ENCODE results near the gene MYH14. TPM values are rescaled to one million over a fixed set of nuclear protein-coding genes. Genes with fewer than 3 reads are reported as not detected.

MYH14 gene
- polyA plus RNA-seq, 3 donors: not detected

- H3K4me2 ChIP-seq (replicated peaks; ENCODE audit: extremely low read depth, low read length, poor library complexity, severe bottlenecking): no peak overlapping the region
- no peak overlapping the region for H3K4me3 Mint-ChIP-seq
- no peaks in the 10 kb centered on the region for H3K36me3 ChIP-seq (replicated peaks in 1 of 2; ENCODE audit: control insufficient read depth in 1 of 2, insufficient read depth in 2 of 2, low read length in 2 of 2)
- H3K9ac ChIP-seq (ENCODE audit: insufficient read depth, low read length, poor library complexity, severe bottlenecking): no peak overlapping the region
- no peak overlapping the region for H3K27ac ChIP-seq (ENCODE audit: low read depth in 1 of 2, low read length in 2 of 2)
- no peak overlapping the region for H3K4me3 ChIP-seq (replicated peaks in 1 of 3; ENCODE audit: low read depth in 2 of 3, low read length in 3 of 3)
- H4K20me1 ChIP-seq (ENCODE audit: insufficient read depth, low read length): no peaks in the 10 kb centered on the region
- no peaks in the 10 kb centered on the region for H3K36me3 Mint-ChIP-seq
- WGBS (ENCODE audit: insufficient coverage): 100% methylated on average over 5 of the region's 7 CpGs
- no peak for TF ChIP-seq CTCF (IDR thresholded peaks at IDR 0.05)
- no peaks in the 10 kb centered on the region for H3K27me3 ChIP-seq (ENCODE audit: control insufficient read depth in 2 of 2, insufficient read depth in 2 of 2, low read length in 2 of 2)
- no peaks in the 10 kb centered on the region for H3K4me1 Mint-ChIP-seq
- no peak for DNase-seq
- H3K4me1 ChIP-seq (ENCODE audit: control insufficient read depth in 1 of 2, insufficient read depth in 2 of 2, low read length in 2 of 2): no peaks in the 10 kb centered on the region
- no peaks in the 10 kb centered on the region for H3K9me3 Mint-ChIP-seq
- no peak overlapping the region for H3K27ac Mint-ChIP-seq
- H2AFZ ChIP-seq (ENCODE audit: insufficient read depth, low read depth, low read length, poor library complexity, severe bottlenecking): no peak overlapping the region
- H3K9me3 ChIP-seq (replicated peaks in 1 of 2; ENCODE audit: control insufficient read depth in 1 of 2, insufficient read depth in 1 of 2, low read length in 2 of 2): no peaks in the 10 kb centered on the region
- intact Hi-C loops (cut with micrococcal nuclease): no loop called here
- H3K79me2 ChIP-seq (ENCODE audit: insufficient read depth, low read length): no peaks in the 10 kb centered on the region
- H3K27me3 Mint-ChIP-seq (ENCODE audit: low read depth in 3 of 3): peaks cover 2 to 14% (median 9%) of the 10 kb centered on the region in 3 donors
Measured at GRCh38 chr19:50273821-50274220, 70.4 kb downstream of the MYH14 start.

GRCh38 chr19:50275577-50276368, 72.4 kb downstream of the MYH14 start:
- Mint-ChIP-seq H3K4me3 (no peak overlapping the region), H3K4me1 (no peaks in the 10 kb centered on the region), H3K9me3 (no peaks in the 10 kb centered on the region), H3K27me3 (ENCODE audit: low read depth in 3 of 3) (peaks cover 2 to 15% (median 9%) of the 10 kb centered on the region in 3 donors), H3K36me3 (no peaks in the 10 kb centered on the region), H3K27ac (no peak overlapping the region)
- intact Hi-C loops (cut with micrococcal nuclease): no loop called here
- no peak for DNase-seq
- Histone ChIP-seq H3K36me3 (replicated peaks in 1 of 2; ENCODE audit: control insufficient read depth in 1 of 2, insufficient read depth in 2 of 2, low read length in 2 of 2) (no peaks in the 10 kb centered on the region), H3K79me2 (ENCODE audit: insufficient read depth, low read length) (no peaks in the 10 kb centered on the region), H3K27me3 (ENCODE audit: control insufficient read depth in 2 of 2, insufficient read depth in 2 of 2, low read length in 2 of 2) (no peaks in the 10 kb centered on the region), H3K9ac (ENCODE audit: insufficient read depth, low read length, poor library complexity, severe bottlenecking) (no peak overlapping the region), H3K9me3 (replicated peaks in 1 of 2; ENCODE audit: control insufficient read depth in 1 of 2, insufficient read depth in 1 of 2, low read length in 2 of 2) (no peaks in the 10 kb centered on the region), H4K20me1 (ENCODE audit: insufficient read depth, low read length) (no peaks in the 10 kb centered on the region), H3K4me3 (replicated peaks in 1 of 3; ENCODE audit: low read depth in 2 of 3, low read length in 3 of 3) (no peak overlapping the region), H3K4me1 (ENCODE audit: control insufficient read depth in 1 of 2, insufficient read depth in 2 of 2, low read length in 2 of 2) (no peaks in the 10 kb centered on the region), H3K4me2 (replicated peaks; ENCODE audit: extremely low read depth, low read length, poor library complexity, severe bottlenecking) (no peak overlapping the region), H2AFZ (ENCODE audit: insufficient read depth, low read depth, low read length, poor library complexity, severe bottlenecking) (no peak overlapping the region), H3K27ac (ENCODE audit: low read depth in 1 of 2, low read length in 2 of 2) (no peak overlapping the region)
- no peak for TF ChIP-seq CTCF (IDR thresholded peaks at IDR 0.05)
- WGBS (ENCODE audit: insufficient coverage): 88% methylated on average over 24 of the region's 26 CpGs

Measured in CD14-positive monocyte (primary cell).